SU-DHL-6 (cell line): Measurements from ENCODE around the gene MIGA1.
"Not testable (repeated sequence)": the region's sequence is repeated elsewhere in the genome, so short reads cannot be mapped to it uniquely, and the experiment has no call there.

Experiments used
- CTCF ChIP-seq: fragments of 200-600 bp; sonication (generic); IDR thresholded peaks from one replicate; pipeline ENCODE4 v1.5.1; 2017; ENCODE audit warnings: antibody characterized with exemption, mild to moderate bottlenecking, low read length, moderate library complexity; ENCODE audit not compliant: insufficient read depth, poor library complexity, severe bottlenecking
- EZH2phosphoT487 ChIP-seq: fragments of 200-600 bp; sonication (generic), shearing (Covaris generic); conservative IDR thresholded peaks from 2 replicates; pipeline ENCODE4 v1.6.1; 2018; ENCODE audit warnings: mild to moderate bottlenecking, antibody characterized with exemption, low read length, moderate library complexity, mixed read lengths

GRCh38 chr1:77809787-77810462 lies 30.5 kb downstream of the MIGA1 start:
- TF ChIP-seq CTCF, EZH2phosphoT487: not testable (repeated sequence)
